GM12891 (cell line): ENCODE results near the gene UNC5C.

Experiments
- PAX5 ChIP-seq: IDR thresholded peaks from 2 replicates; pipeline ENCODE4 v1.6.1; 2011; ENCODE audit warnings: low read length, moderate library complexity, mild to moderate bottlenecking; ENCODE audit not compliant: insufficient read depth, severe bottlenecking
- POLR2A ChIP-seq: IDR thresholded peaks from 2 replicates; pipeline ENCODE4 v1.6.1; 2011; ENCODE audit warnings: low read depth, low read length, control low read depth
- POLR2AphosphoS5 ChIP-seq: IDR thresholded peaks from 2 replicates; pipeline ENCODE4 v1.6.1; 2011; ENCODE audit warnings: low read depth, low read length, control low read depth

GRCh38 chr4:95590615-95591014, 41.8 kb upstream of the UNC5C start:
- no peak for TF ChIP-seq POLR2AphosphoS5
- no peak for TF ChIP-seq POLR2A
- no peak for TF ChIP-seq PAX5
